Activated CD4-positive, alpha-beta T cell treated with anti-CD3 and anti-CD28 coated beads, Interleukin-2, amount 50 U/mL, for 1 hour (primary cell): Measurements from ENCODE around the gene ELMO3.

Experiments
- DNase-seq: peaks from one replicate; pipeline ENCODE4 v3.0.0-alpha.2; 2020

The ELMO3 gene

GRCh38 chr16:67199808-67200198 is 872 bp downstream of the ELMO3 start:
- DNase-seq, result no peak

- DNase-seq, result no peak
Measured at GRCh38 chr16:67200491-67200890, 1.6 kb downstream of the ELMO3 start.

- no peak for DNase-seq
Measured at GRCh38 chr16:67201411-67202345, 2.7 kb downstream of the ELMO3 start.

GRCh38 chr16:67202426-67202825 is 3.5 kb downstream of the ELMO3 start:
- no peak for DNase-seq

DNA sequence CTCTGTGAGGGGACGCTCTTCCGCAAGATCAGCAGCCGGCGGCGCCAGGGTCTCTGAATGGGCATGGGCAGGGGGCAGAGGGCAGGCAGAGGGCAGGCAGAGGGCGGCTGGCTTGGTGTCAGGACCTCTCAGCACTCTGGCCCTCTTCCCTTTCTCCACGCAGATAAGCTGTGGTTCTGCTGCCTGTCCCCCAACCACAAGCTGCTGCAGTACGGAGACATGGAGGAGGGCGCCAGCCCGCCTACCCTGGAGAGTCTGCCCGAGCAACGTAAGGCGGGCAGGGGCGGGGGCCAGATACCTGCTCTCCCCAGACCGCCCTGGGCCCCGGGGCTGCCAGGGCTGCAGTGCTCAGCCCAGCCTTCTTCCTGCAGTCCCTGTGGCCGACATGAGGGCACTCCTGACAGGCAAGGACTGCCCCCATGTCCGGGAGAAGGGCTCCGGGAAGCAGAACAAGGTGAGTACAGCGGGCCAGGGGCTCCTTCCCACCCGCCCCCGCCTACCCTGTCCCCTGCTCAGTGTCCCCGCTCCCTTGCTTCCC is 4.1 kb downstream of the ELMO3 start:
- DNase-seq, result no peak

- no peak for DNase-seq
Measured at GRCh38 chr16:67204076-67204475, 5.1 kb downstream of the ELMO3 start.

DNA sequence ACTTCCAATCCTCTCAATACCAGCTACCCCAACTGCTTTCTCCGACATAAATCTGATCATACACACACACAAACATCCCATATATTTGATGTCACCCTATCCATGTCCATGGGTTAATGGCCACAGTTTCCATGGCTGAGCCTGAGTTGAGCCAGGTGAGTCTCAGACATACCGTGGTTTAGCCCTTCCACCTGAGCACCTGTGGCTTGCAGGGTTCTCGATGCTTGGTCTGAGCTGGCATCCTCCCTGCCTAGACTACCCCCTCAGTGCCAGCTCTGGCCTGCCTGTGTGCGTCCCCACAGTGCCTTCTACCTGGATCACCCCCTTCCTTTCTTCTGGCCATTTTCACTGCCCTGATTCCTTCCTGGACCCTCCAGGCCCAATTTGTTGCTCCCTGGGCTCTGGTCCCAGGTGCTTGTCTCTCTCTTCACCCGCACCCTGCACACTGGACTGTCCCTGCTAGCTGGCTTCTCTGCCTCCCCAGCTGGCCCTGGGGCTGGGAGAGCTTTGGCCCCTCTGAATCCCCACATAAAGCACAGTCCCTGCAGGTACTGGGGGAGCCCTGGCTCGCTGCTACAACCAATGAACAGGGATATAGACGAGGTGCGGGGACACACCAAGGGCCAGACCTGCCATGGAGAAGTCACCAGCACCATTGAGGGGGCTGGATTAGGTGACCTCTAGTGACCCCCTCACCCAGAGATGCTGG is 7.4 kb downstream of the ELMO3 start:
- DNase-seq, result no peak

DNA sequence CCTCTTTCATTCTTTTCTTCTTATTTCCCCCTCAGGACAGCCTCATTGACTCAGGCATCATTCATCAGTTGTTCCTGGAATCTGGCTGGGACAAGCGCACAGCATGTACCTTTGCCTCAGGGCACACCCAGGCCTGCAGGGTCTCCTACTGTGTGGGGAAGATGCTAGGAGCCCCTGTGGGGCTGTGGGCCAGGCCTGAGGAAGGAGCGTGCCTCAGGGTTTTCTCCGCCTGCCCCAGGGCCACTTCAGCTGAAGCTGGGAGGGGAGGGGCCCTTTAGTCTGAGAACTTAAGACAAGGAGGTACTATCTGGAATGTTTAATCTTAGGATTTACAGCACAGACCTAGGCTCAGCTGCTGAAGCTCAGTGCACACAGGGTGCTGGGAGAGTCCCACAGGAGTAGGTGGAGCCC is 7.9 kb downstream of the ELMO3 start:
- DNase-seq, result no peak

- no peak for DNase-seq
Measured at GRCh38 chr16:67207249-67208091, 8.5 kb downstream of the ELMO3 start.

DNA sequence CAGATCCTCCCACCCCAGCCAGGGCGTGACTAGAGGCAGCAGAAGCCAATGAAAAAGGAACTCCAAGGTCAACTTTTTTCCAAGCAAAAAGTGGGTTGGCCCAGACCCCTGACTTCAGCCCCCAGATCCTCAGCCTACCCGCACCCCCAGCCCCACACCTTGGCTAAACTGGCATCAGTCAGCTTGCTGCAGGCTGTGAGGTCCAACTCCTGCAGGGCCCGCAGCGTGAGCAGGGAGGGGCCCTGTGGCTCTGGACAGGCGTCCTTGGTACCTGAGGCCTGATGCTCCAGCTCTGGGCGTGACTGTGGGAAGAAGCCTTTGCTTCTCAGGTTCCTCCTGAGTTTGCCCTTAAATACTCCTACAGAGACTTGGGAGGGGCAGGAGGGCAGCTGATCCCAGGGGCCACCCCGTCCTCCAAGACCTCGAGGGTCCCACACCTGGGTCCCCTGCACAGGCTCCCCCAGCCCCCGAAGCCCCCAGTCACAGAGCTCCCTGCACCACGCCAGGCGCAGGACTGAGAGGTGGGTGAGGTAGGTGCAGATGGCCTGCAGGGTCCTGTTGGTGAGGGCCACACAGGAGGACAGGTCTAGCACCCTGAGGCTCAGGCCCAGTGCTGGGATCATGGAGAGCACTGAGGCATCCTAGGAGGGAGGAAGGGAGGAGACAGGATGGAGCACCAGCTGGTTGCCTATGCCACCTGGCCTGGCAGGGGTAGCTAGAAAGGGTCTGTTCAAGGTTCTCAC is 9.4 kb downstream of the ELMO3 start:
- no peak for DNase-seq

GRCh38 chr16:67209565-67209964 is 10.6 kb downstream of the ELMO3 start:
- DNase-seq, result no peak

DNA sequence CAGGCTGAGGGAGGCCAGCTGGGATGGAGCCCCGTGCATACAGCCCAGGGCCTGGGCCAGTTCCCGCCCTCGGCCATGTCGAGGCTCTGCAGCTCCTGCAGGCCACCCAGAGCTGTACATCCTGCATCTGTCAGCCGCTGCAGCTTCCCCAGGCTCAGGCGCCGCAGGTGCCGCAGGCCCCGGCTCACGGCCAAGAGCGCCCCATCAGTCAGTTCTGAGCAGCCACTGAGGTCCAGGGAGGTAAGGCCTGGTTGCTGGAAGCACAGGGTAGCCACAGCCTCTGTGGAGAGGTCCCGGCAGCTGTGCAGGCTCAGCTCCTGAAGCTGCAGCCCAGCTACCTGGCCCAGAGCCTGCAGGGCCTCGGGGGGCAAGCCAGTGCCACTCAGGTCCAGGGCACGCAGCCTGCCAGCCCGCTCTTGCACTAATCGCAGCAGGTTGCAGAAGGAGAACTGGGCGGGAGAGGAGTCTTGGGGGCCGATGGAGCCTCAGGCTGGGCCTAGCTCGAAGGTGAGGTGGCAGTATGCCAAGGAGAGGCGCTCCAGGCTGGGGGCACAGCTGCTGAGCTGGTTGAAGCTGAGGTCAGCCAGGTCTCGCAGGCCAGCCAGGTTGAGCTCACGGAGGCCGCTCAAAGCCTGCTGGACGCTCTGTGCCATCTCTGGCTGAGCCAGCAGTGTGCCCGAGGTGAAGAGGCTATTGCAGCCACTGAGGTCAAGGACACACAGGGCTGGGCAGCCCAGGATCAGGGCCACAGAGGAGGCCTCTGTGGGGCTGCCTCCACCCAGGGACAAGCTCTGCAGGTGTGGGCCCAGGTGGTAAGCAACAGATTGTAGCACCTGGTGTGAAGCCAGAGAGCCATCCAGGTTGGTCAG is 11.4 kb downstream of the ELMO3 start:
- DNase-seq, result no peak

- no peak for DNase-seq
Measured at GRCh38 chr16:67211674-67212073, 12.7 kb downstream of the ELMO3 start.

- no peak for DNase-seq
Measured at GRCh38 chr16:67212766-67213165, 13.8 kb downstream of the ELMO3 start.

- no peak for DNase-seq
Measured at GRCh38 chr16:67213197-67214019, 14.5 kb downstream of the ELMO3 start.

- no peak for DNase-seq
Measured at GRCh38 chr16:67215706-67216105, 16.8 kb downstream of the ELMO3 start.

GRCh38 chr16:67216612-67217490 is 17.9 kb downstream of the ELMO3 start:
- no peak for DNase-seq

GRCh38 chr16:67223992-67224391 is 25.1 kb downstream of the ELMO3 start:
- no peak for DNase-seq

- no peak for DNase-seq
Measured at GRCh38 chr16:67226295-67226803, 27.4 kb downstream of the ELMO3 start.
